ENCODE results near the gene PSTPIP2. TPM values are rescaled to one million over a fixed set of nuclear protein-coding genes. Genes with fewer than 3 reads are reported as not detected.
A peak's percentile ranks its signal among the peaks of the same experiment; 100 is the strongest.

The PSTPIP2 gene
- total RNA-seq, 1 experiment from 2014 or later, result 1.9 TPM

DNA sequence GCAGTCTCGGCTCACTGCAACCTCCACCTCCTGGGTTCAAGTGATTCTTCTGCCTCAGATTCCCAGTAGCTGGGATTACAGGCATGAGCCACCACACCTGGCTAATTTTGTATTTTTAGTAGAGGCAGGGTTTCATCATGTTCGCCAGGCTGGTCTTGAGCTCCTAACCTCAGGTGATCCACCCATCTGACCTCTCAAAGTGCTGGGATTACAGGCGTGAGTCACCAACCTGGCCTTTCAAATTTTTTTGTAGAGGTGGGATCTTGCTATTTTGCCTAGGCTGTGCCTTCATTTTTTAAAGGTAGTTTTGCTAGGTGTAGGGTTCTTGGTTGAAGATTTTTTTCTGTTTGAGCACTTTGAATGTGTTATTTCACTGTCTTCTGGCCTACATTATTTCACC, 38.3 kb upstream of the PSTPIP2 start:
- Mint-ChIP-seq H3K4me1 (no peaks in the 10 kb centered on the region), H3K27me3 (ENCODE audit: low read depth) (no peaks in the 10 kb centered on the region), H3K27ac (peak overlapping the region; percentile 86; the same call in 1 of the 2 replicates), H3K4me3 (no peak overlapping the region), H3K36me3 (peaks cover 65% of the 10 kb centered on the region), H3K9me3 (no peaks in the 10 kb centered on the region)
- CTCF ChIA-PET, result interaction anchor here (1.2 kb wide), 1 partner anchor 37 kb away, joined by 3 read pairs; no protein-coding TSS in a partner anchor
- no peak for TF ChIP-seq ZBTB43 (CRISPR knock-in tag; IDR thresholded peaks at IDR 0.05)
- TF ChIP-seq, protein P1, sequence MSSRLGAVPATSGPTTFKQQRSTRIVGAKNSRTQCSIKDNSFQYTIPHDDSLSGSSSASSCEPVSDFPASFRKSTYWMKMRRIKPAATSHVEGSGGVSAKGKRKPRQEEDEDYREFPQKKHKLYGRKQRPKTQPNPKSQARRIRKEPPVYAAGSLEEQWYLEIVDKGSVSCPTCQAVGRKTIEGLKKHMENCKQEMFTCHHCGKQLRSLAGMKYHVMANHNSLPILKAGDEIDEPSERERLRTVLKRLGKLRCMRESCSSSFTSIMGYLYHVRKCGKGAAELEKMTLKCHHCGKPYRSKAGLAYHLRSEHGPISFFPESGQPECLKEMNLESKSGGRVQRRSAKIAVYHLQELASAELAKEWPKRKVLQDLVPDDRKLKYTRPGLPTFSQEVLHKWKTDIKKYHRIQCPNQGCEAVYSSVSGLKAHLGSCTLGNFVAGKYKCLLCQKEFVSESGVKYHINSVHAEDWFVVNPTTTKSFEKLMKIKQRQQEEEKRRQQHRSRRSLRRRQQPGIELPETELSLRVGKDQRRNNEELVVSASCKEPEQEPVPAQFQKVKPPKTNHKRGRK (CRISPR knock-in tag; IDR thresholded peaks at IDR 0.05; ENCODE audit: borderline replicate concordance), result no peak
- no peak for TF ChIP-seq ZNF138 (CRISPR knock-in tag; conservative IDR thresholded peaks at IDR 0.05)
- no peak for TF ChIP-seq ELF4 (CRISPR knock-in tag; IDR thresholded peaks at IDR 0.05; ENCODE audit: low read depth)
- TF ChIP-seq, protein P2, sequence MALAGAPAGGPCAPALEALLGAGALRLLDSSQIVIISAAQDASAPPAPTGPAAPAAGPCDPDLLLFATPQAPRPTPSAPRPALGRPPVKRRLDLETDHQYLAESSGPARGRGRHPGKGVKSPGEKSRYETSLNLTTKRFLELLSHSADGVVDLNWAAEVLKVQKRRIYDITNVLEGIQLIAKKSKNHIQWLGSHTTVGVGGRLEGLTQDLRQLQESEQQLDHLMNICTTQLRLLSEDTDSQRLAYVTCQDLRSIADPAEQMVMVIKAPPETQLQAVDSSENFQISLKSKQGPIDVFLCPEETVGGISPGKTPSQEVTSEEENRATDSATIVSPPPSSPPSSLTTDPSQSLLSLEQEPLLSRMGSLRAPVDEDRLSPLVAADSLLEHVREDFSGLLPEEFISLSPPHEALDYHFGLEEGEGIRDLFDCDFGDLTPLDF (CRISPR knock-in tag; IDR thresholded peaks at IDR 0.05), result no peak
- TF ChIP-seq FOXK1 (CRISPR knock-in tag; IDR thresholded peaks at IDR 0.05), result no peak
- TF ChIP-seq TEAD4 (CRISPR knock-in tag; IDR thresholded peaks at IDR 0.05), result no peak
- ATAC-seq, result no peak
- POLR2A ChIA-PET, result no interaction called here
- DNase-seq (ENCODE audit: low spot score), result no peak

DNA sequence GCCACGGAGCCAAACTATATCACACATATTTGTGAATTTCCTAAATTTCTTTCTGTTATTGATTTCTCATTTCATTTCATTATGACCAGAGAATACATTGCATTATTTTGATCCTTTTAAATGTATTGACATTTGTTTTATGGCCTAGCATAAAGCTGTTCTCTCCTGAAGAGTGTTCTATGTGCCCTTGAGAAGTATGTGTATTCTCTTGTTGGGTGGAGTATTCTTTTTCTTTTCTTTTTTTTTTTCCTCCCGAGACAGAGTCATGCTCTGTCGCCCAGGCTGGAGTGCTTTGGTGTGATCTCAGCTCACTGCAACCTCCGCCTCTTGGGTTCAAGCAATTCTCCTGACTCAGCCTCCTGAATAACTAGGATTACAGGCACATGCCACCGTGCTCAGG, 37.3 kb upstream of the PSTPIP2 start:
- POLR2A ChIA-PET, result interaction anchor here (0.7 kb wide), 1 partner anchor 130 kb away, joined by 3 read pairs; no protein-coding TSS in a partner anchor
- Mint-ChIP-seq H3K4me3 (no peak overlapping the region), H3K36me3 (peaks cover 58% of the 10 kb centered on the region), H3K27ac (no peak overlapping the region), H3K4me1 (peaks cover 4% of the 10 kb centered on the region), H3K9me3 (no peaks in the 10 kb centered on the region), H3K27me3 (ENCODE audit: low read depth) (no peaks in the 10 kb centered on the region)
- no peak for DNase-seq (ENCODE audit: low spot score)
- CTCF ChIA-PET, result interaction anchor here (0.6 kb wide), 1 partner anchor 156 kb away, joined by 3 read pairs; no protein-coding TSS in a partner anchor
- TF ChIP-seq, protein P3, sequence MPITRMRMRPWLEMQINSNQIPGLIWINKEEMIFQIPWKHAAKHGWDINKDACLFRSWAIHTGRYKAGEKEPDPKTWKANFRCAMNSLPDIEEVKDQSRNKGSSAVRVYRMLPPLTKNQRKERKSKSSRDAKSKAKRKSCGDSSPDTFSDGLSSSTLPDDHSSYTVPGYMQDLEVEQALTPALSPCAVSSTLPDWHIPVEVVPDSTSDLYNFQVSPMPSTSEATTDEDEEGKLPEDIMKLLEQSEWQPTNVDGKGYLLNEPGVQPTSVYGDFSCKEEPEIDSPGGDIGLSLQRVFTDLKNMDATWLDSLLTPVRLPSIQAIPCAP (CRISPR knock-in tag; IDR thresholded peaks at IDR 0.05), result no peak
- ATAC-seq, result no peak

GRCh38 chr18:46104128-46104911, 32.3 kb upstream of the PSTPIP2 start, which contains the start of gene HAUS1:
TSS of gene HAUS1 (plus strand) at chr18:46104385. CDS start at chr18:46104412, 27 bp downstream.
- POLR2A ChIA-PET, result interaction anchor here (0.6 kb wide), 2 partner anchors 20 to 32 kb away, joined by 4 to 5 read pairs; partner anchors contain the start of gene PSTPIP2
- no peaks in the 10 kb centered on the region for H3K27me3 Mint-ChIP-seq (ENCODE audit: low read depth)
- DNase-seq (ENCODE audit: low spot score) (peak; percentile 97), ATAC-seq (peak; percentile 99)
- peak within 1 kb of the TSS; percentile 94 for H3K27ac Mint-ChIP-seq
- peak within 1 kb of the TSS; percentile 96 for H3K4me3 Mint-ChIP-seq
- peaks cover 9% of the 10 kb centered on the region for H3K4me1 Mint-ChIP-seq
- CTCF ChIA-PET, result interaction anchor here (0.6 to 1.2 kb wide), 2 partner anchors 10 to 31 kb away, joined by 3 to 4 read pairs; no protein-coding TSS in a partner anchor
- no peaks in the 10 kb centered on the region for H3K9me3 Mint-ChIP-seq
- H3K36me3 Mint-ChIP-seq, result peaks cover 24% of the 10 kb centered on the region
- TF ChIP-seq AFF4 (CRISPR knock-in tag; IDR thresholded peaks at IDR 0.05; ENCODE audit: borderline replicate concordance) (0 out of 2 replicates have a peak, but pooled peaks have one; percentile 54), CDX4 (CRISPR knock-in tag; IDR thresholded peaks at IDR 0.05; ENCODE audit: borderline replicate concordance) (no peak), CREM (CRISPR knock-in tag; IDR thresholded peaks at IDR 0.05) (0 out of 2 replicates have a peak, but pooled peaks have one; percentile 8), SP1 (CRISPR knock-in tag; conservative IDR thresholded peaks at IDR 0.05) (peak; percentile 90), ZNF396 (CRISPR knock-in tag; IDR thresholded peaks at IDR 0.05; ENCODE audit: borderline replicate concordance) (no peak), ATF3 (CRISPR knock-in tag; conservative IDR thresholded peaks at IDR 0.05) (no peak), NR2C2 (CRISPR knock-in tag; IDR thresholded peaks at IDR 0.05) (no peak)
- TF ChIP-seq, protein P4, sequence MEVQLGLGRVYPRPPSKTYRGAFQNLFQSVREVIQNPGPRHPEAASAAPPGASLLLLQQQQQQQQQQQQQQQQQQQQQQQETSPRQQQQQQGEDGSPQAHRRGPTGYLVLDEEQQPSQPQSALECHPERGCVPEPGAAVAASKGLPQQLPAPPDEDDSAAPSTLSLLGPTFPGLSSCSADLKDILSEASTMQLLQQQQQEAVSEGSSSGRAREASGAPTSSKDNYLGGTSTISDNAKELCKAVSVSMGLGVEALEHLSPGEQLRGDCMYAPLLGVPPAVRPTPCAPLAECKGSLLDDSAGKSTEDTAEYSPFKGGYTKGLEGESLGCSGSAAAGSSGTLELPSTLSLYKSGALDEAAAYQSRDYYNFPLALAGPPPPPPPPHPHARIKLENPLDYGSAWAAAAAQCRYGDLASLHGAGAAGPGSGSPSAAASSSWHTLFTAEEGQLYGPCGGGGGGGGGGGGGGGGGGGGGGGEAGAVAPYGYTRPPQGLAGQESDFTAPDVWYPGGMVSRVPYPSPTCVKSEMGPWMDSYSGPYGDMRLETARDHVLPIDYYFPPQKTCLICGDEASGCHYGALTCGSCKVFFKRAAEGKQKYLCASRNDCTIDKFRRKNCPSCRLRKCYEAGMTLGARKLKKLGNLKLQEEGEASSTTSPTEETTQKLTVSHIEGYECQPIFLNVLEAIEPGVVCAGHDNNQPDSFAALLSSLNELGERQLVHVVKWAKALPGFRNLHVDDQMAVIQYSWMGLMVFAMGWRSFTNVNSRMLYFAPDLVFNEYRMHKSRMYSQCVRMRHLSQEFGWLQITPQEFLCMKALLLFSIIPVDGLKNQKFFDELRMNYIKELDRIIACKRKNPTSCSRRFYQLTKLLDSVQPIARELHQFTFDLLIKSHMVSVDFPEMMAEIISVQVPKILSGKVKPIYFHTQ (CRISPR knock-in tag; IDR thresholded peaks at IDR 0.05), result no peak
